ENCODE results near the gene KRT6A. TPM values are rescaled to one million over a fixed set of nuclear protein-coding genes. Genes with fewer than 3 reads are reported as not detected.
A peak's percentile ranks its signal among the peaks of the same experiment; 100 is the strongest.
"Not testable (repeated sequence)": the region's sequence is repeated elsewhere in the genome, so short reads cannot be mapped to it uniquely, and the experiment has no call there.

The KRT6A gene
- total RNA-seq, 1 donor from 2014 or later = 299 TPM

DNA sequence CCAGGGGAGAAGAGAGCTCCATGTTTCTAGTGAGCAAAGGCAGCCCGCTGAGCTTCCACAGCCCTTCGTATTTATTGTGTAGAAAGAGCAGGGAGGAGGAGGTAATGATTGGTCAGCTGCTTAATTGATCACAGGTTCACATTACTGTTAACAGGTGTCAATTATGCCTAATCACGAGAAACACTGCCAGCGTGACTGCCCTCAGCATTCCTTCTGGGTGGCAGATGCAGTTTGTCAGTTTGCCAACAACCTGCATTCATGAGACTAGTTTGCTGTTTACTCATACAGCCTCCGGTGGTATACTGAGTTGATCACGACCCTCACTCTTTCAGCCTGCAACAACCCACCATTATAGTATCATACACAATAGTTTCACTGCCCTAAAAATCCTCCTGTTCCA lies 7.5 kb upstream of the KRT6A start:
- DNase-seq = not testable (repeated sequence)

DNA sequence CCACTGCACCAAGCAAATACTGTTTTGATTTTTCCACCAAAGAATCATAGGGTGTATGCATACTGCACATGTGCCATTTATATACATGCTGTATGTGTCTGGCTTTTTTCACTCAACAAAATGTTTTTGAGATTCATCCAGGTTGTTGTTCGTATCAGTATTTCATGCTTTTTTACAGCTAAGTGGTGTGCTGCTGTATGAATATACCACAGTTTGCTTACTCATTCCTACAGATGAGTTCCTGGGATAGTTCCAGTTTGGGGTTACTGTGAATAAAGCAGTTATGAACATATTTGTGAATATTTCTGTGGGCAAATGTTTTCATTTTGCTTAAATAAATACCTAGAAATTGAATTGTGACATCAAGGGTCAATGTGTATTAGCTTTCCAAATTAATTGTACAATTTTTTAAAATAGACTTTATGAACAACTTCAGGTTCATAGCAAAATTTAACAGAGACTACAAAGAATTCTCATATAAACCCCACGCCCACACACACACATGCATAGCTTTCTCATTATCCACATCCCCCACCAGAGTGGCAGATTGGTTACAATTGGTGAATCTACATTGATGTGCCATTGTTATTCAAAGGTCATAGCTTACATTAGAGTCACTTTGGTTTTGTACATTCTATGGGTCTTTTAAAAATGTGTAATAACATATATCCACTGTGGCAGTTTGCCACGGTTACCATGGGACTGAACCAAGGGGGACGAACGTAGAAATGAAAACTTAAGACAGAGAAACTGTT lies 6.9 kb upstream of the KRT6A start:
- no peak for DNase-seq

DNA sequence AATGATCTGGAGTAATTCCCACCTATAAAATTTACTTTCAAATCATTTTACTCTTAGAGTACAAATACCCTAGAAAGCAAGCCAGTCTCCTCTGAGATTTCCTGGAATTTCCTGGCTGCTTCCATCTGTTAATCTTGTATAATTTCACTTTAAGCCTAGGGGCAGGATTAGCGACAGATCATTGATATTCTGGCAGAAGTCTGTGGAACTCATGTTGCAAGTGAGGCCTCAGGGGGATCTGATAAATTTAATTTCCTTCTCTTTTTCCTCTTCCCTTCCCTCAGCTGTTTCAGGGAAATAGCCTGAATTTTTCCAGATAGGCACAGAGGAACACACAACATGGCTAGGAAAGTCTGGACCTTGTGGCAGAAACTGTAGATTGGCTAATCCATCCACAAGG lies 5.9 kb upstream of the KRT6A start:
- no peak for DNase-seq

DNA sequence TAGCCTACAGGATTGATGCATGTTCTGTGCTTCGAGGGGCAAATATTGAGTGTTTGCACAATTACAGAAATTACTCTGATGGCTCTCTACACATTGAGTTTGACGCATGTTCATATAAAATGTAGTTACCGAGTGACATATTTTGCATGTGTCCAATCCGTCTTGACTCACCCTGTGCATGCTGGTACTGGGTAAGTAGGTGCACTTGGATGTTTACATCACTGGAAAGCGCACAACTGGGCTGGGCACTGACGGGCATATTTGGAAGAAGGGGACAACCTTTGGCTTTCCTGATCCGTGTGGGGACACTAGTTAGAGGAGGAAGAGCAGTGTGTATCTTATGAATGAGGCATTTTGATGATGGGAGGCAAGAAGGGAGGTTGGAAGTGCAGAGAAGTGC lies 4.9 kb upstream of the KRT6A start:
- DNase-seq = no peak

DNA sequence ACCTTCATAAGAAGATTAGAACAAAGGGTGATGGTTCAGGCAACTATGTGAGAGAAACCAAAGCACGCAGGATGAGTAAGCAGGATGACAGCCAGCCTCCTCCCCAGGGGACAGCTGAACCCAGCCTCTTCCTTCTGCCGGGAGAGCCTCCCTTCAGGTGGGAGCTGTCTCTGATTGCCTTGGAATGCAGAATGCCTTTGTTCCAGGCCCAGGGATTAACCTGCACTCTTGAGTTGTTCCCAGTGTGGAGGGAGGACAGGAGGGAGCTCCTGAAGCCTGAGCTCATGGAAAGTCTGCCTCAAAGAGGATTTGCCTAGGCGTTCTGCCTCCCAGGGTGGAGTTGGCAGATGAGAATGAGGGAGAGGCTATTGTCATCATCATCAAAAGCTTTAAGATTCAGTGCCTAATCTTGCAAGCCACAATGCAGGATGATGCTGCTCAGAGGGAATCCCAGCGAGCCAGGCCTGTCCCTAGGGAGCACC lies 3.6 kb upstream of the KRT6A start:
- DNase-seq = peak; percentile 65

DNA sequence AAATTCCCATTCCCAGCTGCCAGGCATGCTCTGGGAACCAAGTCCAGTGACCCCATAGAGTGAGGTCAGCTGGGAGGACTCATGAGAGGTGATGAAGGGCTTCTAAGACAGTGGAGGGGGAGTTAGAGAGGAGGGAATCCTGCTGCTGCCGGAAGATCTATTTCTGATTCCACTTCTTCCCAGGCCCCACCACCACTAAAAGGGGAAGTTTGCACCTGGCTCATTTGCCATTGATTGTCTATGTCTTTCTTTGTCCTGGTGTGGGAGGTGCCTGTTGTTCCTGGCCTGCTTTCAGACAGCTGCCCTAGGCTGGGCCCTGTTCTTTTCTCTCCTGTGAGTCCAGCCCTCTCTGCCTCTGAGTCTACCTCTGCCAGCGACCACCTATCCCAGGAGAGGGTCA lies 3.0 kb upstream of the KRT6A start:
- peak; percentile 38 for DNase-seq

DNA sequence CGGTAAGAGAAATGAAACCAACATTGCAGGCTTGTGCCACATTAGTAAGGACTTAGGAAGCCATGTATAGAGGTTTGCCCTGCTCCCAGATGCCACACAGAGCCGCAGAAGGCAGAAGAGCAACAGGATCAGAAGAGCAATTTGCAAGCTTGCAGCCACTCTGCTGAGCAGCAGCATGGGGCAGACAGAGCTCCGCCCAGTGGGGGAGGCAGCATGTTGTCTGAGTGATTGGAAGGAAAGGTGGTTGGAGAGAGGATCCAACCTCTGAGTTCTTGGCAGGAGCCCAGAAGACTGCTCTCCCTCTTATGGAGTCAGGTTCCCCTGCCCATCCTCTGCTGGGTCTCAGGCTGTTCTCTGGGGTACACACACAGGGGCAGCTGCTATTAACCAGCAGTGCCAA lies 2.3 kb upstream of the KRT6A start:
- peak; percentile 76 for DNase-seq

DNA sequence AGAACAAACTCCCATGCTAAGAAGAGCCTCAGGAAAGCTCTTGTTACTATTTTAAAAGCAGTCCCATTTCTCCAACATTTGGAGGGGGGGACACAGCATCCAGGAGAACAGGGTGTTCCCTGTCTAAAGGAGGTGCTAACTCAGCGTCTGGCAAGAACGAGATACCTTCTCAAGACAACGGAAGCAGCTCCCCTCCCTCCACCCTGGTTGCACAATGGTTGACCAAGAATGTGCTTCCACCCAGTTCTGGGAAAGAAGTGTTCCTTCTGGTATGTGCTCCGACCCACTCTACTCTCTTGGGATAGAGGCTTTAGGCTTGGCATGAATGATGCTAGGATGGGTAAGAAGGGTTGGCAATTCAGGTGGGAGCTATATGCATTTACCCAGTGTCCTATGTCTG lies 1.5 kb upstream of the KRT6A start:
- no peak for DNase-seq

DNA sequence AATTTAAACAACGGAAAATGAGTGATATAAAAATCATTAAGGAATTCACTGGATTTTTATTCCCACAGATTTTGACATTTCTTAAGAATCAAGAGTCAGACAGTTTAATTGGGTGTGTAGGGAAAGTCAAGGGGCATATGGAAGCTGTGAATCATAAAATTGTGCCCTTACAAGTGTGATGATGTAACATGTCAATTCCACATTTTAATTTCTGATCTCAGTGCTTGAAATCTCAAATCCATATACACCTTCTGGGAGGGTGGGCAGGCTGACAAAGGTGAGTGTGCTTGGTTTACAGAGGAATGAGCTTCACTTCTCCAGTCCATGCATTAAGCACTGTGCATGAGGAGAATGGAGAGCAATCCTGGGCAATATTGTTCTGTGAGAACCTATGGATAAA lies 1.0 kb upstream of the KRT6A start:
- DNase-seq = no peak

DNA sequence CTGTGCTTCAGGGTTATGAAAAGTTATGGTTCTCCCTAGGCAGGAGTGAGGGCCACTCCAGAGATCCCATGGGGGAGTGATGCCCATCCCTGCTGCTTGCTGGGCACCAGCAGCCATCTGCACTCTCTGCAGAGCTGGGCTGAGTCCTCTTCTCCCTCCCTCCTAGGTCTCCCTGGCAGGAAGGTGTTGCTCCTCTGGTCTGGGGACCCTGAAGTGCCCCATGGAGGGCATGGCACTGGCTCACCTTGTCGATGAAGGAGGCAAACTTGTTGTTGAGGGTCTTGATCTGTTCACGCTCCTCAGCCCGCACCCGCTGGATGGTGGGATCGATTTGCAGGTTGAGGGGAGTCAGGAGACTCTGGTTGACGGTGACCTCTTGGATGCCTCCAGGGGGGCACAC lies 652 bp downstream of the KRT6A start:
- not testable (repeated sequence) for DNase-seq

DNA sequence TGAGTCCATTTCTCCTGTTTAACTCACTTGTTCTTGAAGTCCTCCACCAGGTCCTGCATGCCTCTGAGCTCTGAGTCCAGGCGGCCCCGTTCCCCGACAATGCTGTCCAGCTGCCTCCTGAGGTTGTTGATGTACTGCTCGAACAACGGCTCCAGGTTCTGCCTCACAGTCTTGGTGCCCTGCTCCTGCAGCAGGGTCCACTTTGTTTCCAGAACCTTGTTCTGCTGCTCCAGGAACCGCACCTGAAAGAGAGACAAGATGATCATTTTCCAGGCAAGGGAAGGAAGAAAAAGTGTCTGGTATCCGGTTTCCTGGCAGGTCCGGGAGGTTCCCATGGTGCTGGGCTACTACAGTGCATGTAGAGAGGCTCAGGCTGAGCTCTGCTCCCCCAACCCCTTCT lies 1.6 kb downstream of the KRT6A start:
- not testable (repeated sequence) for DNase-seq

DNA sequence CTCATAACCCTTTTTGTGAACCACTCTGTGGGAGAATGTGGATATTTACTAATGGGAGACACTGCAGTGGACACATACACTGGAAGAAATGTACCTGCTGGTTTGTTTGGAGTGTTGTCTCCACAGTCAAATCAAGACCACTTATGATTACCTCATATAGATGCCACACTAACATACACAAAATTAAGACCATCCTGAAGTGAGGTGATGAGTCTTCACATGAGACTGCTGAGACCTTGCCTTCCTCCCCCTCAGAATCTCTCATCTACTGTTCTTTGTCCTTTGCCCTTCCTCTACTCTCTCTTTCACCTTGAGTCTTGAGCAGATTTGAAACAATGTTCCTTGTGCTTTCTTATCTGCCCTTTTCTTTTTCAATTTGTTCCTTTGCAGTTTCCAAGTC lies 4.3 kb downstream of the KRT6A start:
- DNase-seq = no peak

DNA sequence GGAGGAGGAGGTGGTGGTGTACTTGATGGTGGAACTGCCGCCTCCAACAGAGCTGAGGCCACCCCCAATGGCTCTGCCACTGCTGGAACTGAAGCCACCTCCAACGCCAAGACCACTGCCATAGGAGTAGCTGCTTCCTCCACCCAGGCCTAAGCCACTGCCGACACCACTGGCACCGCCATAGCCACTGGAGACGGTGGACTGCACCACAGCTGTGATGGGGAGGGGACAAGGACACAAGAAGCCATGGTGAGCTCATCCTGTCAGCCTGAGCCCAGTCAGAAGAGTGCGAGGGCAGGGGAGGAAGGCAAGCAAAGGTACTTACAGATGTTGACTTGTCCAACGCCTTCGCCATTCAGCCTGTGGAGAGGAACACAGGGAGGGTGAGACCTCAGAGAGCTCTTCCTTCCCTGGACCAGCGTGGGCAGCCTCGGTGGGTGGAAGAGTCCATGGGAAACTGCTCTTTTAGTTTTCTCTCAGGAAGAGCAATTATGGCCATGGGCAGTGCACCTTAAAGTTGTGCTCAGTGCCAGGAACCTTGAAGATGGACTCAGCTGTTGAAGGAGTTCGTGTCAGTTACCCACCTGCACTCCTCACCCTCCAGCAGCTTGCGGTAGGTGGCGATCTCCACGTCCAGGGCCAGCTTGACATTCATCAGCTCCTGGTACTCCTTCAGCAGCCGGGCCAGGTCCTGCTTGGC lies 5.2 kb downstream of the KRT6A start:
- DNase-seq = not testable (repeated sequence)

DNA sequence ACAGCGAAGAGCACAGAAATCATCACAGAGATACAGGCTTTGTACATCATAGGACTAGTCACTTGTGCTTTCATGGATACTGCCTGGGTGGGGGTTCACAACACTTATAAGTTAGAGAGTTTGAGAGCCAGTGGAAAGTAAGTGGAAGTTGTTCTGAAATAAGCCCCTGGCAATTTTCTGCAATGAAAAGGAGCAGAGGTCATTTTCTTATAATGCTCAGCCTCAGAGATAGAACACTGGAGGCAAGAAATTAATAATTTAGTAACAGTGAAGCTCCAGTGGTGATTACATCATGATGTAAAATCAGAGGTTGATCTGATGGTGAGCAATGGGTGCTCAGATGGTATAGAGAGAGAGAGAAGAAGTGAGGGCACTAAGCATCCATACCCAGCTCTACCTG lies 5.8 kb downstream of the KRT6A start:
- DNase-seq = no peak

DNA sequence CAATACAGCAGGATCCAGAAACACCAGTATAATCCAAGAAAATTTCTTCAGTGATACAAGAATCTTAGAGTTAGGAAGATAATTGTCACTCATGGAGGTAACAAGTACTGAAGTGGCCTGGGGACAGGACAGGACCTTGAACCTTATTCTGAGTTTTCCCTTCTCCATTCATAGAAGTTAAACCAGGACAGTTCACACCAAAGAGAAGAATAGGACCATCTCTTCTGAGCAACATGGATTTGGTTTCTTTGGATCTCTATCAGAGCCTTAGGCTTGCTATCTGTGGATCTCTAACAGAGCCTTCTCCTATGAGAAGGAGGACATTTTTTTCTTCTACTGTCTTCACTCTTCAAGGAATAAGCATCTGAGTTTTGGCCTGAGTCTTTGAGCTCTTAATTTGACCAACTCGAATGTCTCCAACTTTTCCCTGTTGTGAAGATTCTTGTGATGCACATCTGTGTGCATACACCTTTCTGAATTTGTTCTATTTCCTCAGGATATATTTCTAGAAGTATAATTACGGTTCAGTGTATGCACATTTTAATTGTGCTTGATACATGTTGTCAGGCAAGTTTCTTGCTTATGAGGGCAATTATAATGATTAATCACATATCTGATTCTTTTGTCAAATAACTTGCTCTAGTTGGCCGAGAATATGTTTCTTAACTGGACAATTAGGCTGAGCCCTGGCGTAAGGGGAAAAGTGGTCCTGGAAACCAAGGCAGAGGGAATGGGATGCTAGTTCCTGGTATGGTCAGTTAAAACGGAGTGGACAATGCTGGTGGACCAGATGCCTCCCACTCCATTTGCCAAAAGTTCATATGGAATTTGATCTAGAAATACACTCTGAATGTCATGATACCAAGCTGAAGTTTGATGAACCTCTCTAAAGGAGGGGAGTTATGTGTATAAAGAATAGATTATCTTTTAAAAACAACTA lies 6.6 kb downstream of the KRT6A start:
- DNase-seq = no peak

DNA sequence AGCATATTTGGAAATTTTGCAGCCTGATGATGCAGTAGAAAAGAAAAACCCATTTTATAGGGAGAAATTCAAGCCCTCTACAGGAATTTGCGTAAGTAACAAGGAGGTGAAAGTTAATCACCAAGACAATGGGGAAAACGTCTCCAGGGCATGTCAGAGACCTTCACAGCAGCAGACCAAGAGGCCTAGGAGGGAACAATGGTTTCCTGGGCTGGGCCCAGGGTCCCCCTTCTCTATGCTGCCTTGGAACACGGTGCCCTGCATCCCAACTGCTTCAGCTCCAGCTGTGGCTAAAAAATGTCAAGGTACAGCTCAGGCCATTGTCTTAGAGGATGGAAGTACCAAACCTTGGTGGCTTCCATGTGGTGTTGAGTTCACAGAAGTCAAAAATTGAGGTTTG lies 13.0 kb downstream of the KRT6A start:
- DNase-seq = no peak

DNA sequence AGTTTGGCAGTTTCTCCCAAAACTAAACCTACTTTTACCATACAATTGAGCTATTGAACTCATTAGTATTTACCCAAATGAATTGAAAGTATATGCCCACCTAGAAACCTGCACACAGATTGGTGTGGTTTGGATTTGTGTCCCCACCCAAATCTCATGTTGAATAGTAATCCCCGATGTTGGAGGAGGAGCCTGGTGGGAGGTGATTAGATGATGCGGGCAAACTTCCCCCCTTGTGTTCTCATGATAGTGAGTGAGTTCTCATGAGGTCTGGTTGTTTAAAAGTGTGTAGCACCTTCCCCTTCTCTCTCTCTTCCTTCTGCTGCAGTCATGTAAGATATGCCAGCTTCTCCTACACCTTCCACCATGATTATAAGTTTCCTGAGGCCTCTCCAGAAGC lies 15.4 kb downstream of the KRT6A start:
- no peak for DNase-seq

DNA sequence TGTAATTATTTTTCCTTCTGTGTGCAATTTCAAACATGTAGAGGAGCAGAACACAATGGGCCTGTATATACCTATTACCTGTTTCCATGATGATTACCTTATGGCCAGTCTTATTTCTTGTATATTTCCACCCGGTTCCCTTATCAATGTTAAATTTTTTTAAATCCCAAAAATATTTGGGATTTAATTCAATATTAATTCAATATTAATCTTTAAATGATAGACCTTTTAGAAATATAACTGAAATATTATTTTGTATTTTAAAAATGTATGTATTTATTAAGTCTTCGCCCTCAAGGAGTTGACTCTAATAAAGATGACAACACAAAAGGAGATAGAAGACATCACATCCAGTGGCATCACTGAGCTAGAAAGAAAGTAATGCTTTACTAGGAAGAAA lies 18.8 kb downstream of the KRT6A start:
- DNase-seq = no peak

DNA sequence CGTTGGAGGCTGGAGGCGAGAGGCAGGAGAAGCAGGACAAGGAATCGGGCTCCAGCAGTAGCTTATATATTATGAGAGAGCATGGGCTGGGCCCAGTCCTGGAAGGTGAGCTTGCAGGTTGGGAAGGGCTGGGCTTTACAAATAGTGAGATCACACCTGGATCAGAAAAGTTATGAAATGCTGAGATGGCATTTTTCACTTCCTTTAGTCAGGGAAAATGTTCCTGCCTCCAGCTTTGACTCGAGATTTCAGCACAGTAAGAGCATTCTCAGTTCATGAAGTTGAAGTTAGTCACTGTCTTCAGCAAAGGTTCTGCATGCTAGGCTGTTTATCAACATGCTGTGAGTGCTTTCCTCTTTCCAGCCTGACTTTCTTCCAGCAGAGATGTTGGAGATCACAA lies 19.3 kb downstream of the KRT6A start, which contains the start of gene KRT6C:
TSS of gene KRT6C (minus strand) at position 38 of the 400 bp plus-strand sequence. CDS start 68 bp downstream, outside the sequence.
- DNase-seq = peak; percentile 10

DNA sequence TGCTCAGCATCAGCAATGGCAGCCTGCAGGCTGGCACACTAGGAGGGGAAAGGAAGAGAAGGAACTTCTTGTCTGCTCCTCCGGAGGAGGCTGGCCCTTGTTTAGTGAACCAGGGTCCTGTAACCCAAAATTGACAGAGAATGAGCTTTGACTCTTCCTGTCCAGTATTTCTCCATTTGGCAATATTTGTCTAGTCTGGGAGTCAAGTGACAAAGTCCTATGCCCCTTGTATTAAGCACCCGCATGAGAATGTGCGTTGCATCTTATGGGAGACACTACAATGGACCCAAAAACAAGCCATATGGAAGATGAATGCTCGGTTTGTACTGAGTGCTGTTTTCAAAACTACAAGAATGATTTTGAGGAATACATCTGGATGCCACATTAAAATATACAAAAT lies 23.2 kb downstream of the KRT6A start:
- no peak for DNase-seq

DNA sequence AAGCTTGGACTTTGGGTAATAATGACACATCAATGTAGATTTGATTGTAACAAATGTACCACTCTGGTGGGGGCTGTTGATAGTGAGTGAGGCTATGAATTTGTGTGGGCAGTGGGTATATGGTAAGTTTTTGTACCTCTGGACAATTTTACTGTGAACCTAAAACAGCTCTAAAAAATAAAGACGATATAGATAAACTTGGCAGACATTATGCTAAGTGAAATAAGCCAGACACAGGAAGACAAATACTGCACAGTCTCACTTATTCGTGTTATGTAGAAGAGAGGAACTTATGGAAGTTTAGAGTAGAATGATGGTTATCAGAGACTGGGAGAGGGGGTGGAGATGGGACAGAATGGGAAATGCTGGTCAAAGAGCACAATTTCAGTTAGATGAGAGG lies 28.2 kb downstream of the KRT6A start:
- DNase-seq = peak; percentile 20

DNA sequence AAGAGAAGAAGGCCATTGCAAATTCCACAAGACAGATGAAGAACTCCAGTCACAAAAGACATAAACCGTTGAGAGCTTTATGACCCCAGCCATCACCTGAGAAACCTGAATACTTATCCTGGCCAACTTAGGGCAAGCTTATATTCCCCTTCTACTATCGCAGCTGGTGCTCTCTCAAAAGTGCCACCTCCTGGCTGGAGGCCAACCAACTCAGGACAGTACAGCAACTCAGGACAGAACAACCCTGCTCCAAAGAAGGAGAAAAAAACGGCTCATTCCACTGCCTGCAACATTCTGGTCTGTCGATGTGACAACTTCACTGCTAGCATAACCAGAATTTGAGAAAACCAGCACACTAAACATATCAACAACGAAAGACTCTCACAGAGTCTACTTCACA lies 31.4 kb downstream of the KRT6A start:
- DNase-seq = peak; percentile 13

DNA sequence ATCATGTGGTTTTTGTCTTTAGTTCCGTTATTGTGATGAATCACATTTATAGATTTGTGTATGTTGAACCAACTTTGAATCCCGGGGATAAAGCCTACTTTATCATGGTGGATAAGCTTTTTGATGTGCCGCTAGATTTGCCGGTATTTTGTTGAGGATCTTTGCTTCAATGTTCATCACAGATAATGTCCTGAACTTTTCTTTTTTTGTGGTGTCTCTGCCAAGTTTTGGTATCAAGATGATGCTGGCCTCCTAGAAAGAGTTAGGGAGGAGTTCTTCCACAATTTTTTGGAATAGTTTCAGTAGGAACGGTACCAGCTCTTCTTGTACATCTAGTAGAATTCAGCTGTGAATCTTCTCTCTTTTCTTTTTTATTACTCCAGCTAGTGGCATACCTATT lies 34.2 kb downstream of the KRT6A start:
- DNase-seq = no peak
